ENCODE data around the gene GTF2E1. TPM values are rescaled to one million over a fixed set of nuclear protein-coding genes. Genes with fewer than 3 reads are reported as not detected.

The GTF2E1 gene
- total RNA-seq, 4 donors from 2014 or later: 9.0 to 32.4 (median 14.5) TPM

DNA sequence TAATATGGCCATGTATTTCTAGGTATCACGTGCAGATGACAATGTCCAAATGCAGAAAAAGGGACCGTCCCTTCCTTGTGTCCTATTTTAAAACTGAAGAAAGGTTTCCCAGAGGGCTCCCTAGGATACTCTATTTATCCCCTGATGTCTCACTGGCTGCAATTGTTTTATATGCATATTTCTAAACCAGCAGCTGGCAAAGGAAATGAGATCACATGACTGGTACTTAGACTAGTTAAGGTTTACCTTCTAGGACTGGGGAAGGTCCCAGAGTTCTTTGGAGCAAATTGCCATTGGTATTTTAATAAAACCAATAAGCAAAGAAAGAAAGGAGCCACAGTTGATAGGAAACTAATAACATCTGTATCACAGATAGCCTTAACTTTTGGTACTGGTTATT, 29.5 kb downstream of the GTF2E1 start:
- no peak overlapping the region for H3K4me3 ChIP-seq
- 70 to 94% methylated on average over 2 of the region's 2 CpGs for WGBS, 2 donors (ENCODE audit: low coverage in 1 of 2)

DNA sequence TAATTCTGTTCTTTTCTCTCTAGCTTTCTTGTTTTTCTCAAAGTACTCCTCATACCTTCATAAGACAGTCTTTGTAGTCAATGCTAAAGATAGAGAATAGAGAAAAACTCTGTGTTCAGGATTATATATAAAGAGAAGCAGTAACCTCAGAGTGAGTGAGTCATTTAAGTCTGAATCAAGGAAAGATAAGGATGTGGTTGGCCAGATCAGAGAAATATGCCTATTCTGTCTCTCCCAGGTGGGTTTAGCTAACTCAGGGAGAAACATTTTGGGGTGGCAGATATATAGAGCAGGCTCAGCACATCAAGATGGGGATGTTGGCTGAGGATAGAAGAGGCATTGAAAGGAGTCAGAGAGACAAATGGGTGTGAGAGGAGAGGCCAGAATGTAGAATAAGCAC, 31.4 kb downstream of the GTF2E1 start:
- in situ Hi-C loops (cut with MboI; ENCODE audit: low pct_ligation_motif_present in 1 of 4, low pct_unique_long_range_greater_than_20kb in 1 of 4, low sequenced_read_pairs in 3 of 4) (no loop called here), intact Hi-C loops (cut with DNase I; ENCODE audit: low total_unique reads) (no loop called here)
- H3K9me3 ChIP-seq: no peaks in the 10 kb centered on the region
- no peak overlapping the region for H3K4me3 ChIP-seq
- H3K4me1 ChIP-seq: no peaks in the 10 kb centered on the region
- no peak for TF ChIP-seq POLR2A (IDR thresholded peaks at IDR 0.05)
- no peak for TF ChIP-seq POLR2AphosphoS5 (IDR thresholded peaks at IDR 0.05)
- no peak for TF ChIP-seq EP300 (IDR thresholded peaks at IDR 0.05; ENCODE audit: low read depth)
- TF ChIP-seq, protein P1, sequence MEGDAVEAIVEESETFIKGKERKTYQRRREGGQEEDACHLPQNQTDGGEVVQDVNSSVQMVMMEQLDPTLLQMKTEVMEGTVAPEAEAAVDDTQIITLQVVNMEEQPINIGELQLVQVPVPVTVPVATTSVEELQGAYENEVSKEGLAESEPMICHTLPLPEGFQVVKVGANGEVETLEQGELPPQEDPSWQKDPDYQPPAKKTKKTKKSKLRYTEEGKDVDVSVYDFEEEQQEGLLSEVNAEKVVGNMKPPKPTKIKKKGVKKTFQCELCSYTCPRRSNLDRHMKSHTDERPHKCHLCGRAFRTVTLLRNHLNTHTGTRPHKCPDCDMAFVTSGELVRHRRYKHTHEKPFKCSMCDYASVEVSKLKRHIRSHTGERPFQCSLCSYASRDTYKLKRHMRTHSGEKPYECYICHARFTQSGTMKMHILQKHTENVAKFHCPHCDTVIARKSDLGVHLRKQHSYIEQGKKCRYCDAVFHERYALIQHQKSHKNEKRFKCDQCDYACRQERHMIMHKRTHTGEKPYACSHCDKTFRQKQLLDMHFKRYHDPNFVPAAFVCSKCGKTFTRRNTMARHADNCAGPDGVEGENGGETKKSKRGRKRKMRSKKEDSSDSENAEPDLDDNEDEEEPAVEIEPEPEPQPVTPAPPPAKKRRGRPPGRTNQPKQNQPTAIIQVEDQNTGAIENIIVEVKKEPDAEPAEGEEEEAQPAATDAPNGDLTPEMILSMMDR (IDR thresholded peaks at IDR 0.05): no peak
- no peaks in the 10 kb centered on the region for H3K27me3 ChIP-seq
- peaks cover 0 to 18% (median 3%) of the 10 kb centered on the region in 4 donors for H3K36me3 ChIP-seq
- DNase-seq: no peak
- H3K27ac ChIP-seq: no peak overlapping the region

More for the DNA sequence above, 29.5 kb downstream of the GTF2E1 start:
- no peak for DNase-seq
- Histone ChIP-seq H3K27ac (no peak overlapping the region), H3K36me3 (peaks cover 0 to 11% (median 2%) of the 10 kb centered on the region in 4 donors), H3K9me3 (no peaks in the 10 kb centered on the region), H3K27me3 (no peaks in the 10 kb centered on the region), H3K4me1 (peaks cover 0 to 11% (median 4%) of the 10 kb centered on the region in 4 donors)
- in situ Hi-C loops (cut with MboI; ENCODE audit: low pct_ligation_motif_present in 1 of 4, low pct_unique_long_range_greater_than_20kb in 1 of 4, low sequenced_read_pairs in 3 of 4) (no loop called here), intact Hi-C loops (cut with DNase I; ENCODE audit: low total_unique reads) (no loop called here)
- TF ChIP-seq POLR2AphosphoS5 (IDR thresholded peaks at IDR 0.05): no peak
- no peak for TF ChIP-seq POLR2A (IDR thresholded peaks at IDR 0.05)
- TF ChIP-seq EP300 (IDR thresholded peaks at IDR 0.05; ENCODE audit: low read depth): no peak
- TF ChIP-seq, protein P1 (IDR thresholded peaks at IDR 0.05): no peak

DNA sequence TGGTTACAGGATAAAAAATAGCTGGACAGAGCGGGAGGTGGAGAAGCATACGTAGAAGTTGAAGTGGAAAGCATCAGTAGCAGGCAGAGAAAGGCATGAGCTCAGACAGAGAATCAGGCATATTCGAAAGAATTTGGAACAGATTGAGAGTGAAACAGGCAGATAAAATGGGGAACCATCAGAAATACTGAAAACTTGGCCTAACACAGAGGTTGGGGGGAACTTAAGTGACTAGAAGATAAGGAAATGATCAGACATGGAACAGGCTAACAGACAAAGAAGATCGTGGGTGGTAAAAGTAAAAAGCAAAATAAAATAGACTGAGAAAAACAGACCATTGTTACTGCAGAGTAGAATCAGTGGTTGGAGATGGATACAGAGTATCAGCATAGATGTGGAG, 32.9 kb downstream of the GTF2E1 start:
- Histone ChIP-seq H3K36me3 (peaks cover 0 to 18% (median 3%) of the 10 kb centered on the region in 4 donors), H3K4me3 (no peak overlapping the region), H3K27ac (no peak overlapping the region), H3K4me1 (no peaks in the 10 kb centered on the region), H3K9me3 (no peaks in the 10 kb centered on the region), H3K27me3 (no peaks in the 10 kb centered on the region)
- intact Hi-C loops (cut with DNase I; ENCODE audit: low total_unique reads): no loop called here
- DNase-seq: no peak
- in situ Hi-C loops (cut with MboI; ENCODE audit: low pct_ligation_motif_present in 1 of 4, low pct_unique_long_range_greater_than_20kb in 1 of 4, low sequenced_read_pairs in 3 of 4): loop anchor here in 2 of 4 donors (25.0 kb wide), 2 partner anchors 213 to 538 kb away; no protein-coding TSS in a partner anchor
- 79 to 90% methylated on average over 3 to 4 of the region's 4 CpGs for WGBS, 2 donors (ENCODE audit: low coverage in 1 of 2)
- TF ChIP-seq, protein P1 (IDR thresholded peaks at IDR 0.05): no peak
- TF ChIP-seq POLR2AphosphoS5 (IDR thresholded peaks at IDR 0.05): no peak

DNA sequence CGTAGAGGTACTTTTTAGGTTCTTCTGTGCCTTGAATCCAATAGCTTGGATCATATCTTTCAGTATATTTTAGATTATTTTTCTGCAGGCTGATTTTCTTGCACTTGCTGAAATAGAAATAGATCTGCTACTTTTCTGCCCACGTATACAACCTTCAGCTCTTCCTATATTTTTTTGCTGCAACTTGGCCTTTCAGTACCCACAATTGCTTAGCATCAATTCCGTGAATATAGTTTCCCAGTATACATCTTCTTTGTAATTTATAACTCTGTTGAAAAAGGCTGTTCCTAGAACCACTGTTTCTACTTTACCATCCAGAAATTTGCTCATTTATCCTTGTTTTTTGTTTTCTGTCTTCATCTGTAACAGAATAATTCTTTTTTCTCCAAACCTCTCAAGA, 36.2 kb downstream of the GTF2E1 start:
- in situ Hi-C loops (cut with MboI; ENCODE audit: low pct_ligation_motif_present in 1 of 4, low pct_unique_long_range_greater_than_20kb in 1 of 4, low sequenced_read_pairs in 3 of 4) (loop anchor here in 2 of 4 donors (25.0 kb wide), 2 partner anchors 216 to 541 kb away; no protein-coding TSS in a partner anchor), intact Hi-C loops (cut with DNase I; ENCODE audit: low total_unique reads) (no loop called here)
- Histone ChIP-seq H3K27me3 (no peaks in the 10 kb centered on the region), H3K4me1 (no peaks in the 10 kb centered on the region), H3K4me3 (no peak overlapping the region), H3K9me3 (no peaks in the 10 kb centered on the region), H3K27ac (no peak overlapping the region), H3K36me3 (peaks cover 0 to 25% (median 4%) of the 10 kb centered on the region in 4 donors)
- no peak for TF ChIP-seq POLR2AphosphoS5 (IDR thresholded peaks at IDR 0.05)
- TF ChIP-seq, protein P1 (IDR thresholded peaks at IDR 0.05): no peak
- no peak for TF ChIP-seq POLR2A (IDR thresholded peaks at IDR 0.05)
- no peak for TF ChIP-seq EP300 (IDR thresholded peaks at IDR 0.05; ENCODE audit: low read depth)
- DNase-seq: no peak
- 94 to 96% methylated on average over 3 of the region's 3 CpGs for WGBS, 2 donors (ENCODE audit: low coverage in 1 of 2)
